Skin of body (tissue), 2 donors: Measurements from ENCODE around the gene ATP8A1. TPM values are rescaled to one million over a fixed set of nuclear protein-coding genes. Genes with fewer than 3 reads are reported as not detected.

ENCODE experiments used
- DNase-seq: peaks from one replicate; lab custom pipeline; 2025; lab: John Stamatoyannopoulos, UW
- total RNA-seq: library from RNA; depleted of rRNA; stranded (reverse); fragments of >200 nt; gene quantifications from one replicate; pipeline ENCODE4 v1.2.3, GENCODE V29; 2014

Gene ATP8A1
- total RNA-seq, 1 donor from 2014 or later = 13.2 TPM

- no peak for DNase-seq
These were observed 239.4 kb downstream of the ATP8A1 start for GRCh38 chr4:42417550-42417949.

DNA sequence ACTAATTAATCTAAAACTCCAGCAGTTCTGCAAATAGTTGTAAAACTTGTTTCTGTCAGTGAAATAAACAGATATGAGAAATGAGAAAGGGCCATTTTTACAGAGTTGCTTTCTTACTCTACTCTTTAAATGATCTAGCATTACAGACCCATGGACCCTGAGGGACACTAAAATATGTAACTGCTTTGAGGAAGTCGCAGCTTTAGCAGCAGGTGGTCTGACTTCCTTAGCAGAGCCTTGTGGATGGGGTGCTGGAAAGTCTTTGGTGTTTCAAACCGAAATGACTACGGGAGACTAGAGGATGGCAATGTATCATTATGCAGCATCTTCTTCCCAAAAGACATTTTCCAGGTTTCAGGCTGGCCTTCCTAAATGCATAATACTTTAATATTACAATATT lies 240.9 kb downstream of the ATP8A1 start:
- DNase-seq = no peak

DNA sequence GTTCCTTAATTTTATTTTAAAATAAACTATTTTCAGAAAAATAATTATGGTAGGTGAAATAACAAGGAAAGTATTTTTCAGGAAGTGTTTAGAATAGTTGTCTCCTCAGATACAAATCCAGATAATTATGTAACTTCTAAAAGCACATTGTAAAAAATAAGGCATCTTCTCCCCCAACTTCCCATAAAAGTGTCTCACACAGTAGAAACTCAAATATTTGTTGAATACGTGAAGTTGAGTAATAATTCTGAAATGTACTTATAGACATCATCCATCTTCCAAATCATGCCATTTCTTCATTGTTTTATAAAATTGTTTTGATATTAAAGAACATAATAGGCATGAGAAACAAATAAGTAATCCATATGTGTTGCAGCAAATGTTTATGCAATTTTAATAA lies 241.6 kb downstream of the ATP8A1 start:
- no peak for DNase-seq

- no peak for DNase-seq
These were observed 244.7 kb downstream of the ATP8A1 start for GRCh38 chr4:42412251-42412650.

DNA sequence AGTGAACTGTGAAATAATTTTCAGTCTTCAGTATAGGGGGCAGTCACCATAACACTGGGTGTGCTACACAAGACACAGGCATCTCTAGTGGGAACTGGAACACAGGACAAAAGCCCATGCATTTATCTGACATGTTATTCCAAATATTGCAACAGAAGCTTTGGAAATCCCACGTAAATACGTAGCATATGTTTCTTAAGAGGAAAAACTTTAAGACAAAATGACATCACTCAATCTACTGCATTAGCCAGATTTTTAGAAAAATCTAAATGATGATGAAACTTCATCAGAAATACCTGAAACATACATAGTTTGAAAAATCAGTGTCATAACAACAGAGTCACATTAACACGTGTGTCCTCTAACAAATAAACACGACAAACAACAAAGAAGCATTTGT lies 245.1 kb downstream of the ATP8A1 start:
- no peak for DNase-seq

GRCh38 chr4:42410446-42410845 lies 246.5 kb downstream of the ATP8A1 start:
- DNase-seq = no peak

- DNase-seq = no peak
These were observed 252.9 kb downstream of the ATP8A1 start for GRCh38 chr4:42404001-42404400.

DNA sequence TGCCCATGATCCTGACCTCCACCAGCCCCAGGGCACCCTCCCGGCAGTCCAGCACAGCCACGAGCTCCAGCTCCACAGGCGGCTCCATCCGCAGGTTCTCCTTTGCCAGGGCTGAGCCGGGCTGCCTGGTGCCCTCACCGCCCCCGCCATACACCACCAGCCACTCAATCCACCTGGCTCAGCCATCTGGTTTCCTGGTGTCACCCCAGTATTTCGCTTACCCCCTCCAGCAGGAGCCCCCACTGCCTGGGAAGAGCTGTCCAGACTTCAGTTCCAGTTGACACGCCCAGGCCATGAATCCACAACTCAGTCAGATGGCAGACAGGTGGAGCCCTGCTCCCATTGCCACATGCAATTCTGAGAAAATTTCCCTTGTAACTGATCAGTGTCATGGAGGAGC lies 255.7 kb downstream of the ATP8A1 start:
- DNase-seq = no peak

GRCh38 chr4:42399393-42399792 lies 257.5 kb downstream of the ATP8A1 start:
- DNase-seq = no peak

GRCh38 chr4:42398871-42399331 lies 258.0 kb downstream of the ATP8A1 start:
- no peak for DNase-seq

DNA sequence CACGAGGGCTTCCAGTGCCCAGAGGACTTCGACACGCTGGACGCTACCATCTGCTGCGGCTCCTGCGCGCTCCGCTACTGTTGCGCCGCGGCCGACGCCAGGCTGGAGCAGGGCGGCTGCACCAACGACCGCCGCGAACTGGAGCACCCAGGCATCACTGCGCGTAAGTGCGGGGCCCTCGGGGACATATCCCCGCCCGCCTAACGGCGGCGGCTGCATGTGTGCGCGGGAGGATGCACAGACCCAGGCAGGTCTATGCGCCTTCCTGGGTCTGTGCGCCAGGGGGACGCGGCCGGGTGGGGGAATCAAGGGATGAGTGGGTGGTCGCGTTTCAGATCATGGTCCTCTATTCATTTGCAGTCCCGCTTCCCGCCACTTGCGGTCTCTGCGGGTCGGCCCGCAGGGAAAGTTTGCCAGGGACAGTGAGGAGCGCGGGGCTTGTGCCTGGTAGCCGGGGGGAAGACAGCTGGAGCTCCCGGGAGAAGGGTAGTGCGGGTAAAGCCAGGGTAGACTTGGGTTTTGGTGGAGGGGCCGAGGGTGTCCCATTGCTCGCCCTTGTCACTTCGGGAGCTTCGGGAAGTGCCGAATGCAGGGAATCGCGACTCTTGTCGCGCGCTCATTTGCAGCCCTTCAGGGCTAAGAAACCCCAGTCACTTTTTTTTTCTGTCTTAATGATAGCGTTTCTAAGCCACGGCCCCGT lies 258.6 kb downstream of the ATP8A1 start:
- DNase-seq = no peak

GRCh38 chr4:42397635-42398170 lies 259.2 kb downstream of the ATP8A1 start:
- DNase-seq = no peak

DNA sequence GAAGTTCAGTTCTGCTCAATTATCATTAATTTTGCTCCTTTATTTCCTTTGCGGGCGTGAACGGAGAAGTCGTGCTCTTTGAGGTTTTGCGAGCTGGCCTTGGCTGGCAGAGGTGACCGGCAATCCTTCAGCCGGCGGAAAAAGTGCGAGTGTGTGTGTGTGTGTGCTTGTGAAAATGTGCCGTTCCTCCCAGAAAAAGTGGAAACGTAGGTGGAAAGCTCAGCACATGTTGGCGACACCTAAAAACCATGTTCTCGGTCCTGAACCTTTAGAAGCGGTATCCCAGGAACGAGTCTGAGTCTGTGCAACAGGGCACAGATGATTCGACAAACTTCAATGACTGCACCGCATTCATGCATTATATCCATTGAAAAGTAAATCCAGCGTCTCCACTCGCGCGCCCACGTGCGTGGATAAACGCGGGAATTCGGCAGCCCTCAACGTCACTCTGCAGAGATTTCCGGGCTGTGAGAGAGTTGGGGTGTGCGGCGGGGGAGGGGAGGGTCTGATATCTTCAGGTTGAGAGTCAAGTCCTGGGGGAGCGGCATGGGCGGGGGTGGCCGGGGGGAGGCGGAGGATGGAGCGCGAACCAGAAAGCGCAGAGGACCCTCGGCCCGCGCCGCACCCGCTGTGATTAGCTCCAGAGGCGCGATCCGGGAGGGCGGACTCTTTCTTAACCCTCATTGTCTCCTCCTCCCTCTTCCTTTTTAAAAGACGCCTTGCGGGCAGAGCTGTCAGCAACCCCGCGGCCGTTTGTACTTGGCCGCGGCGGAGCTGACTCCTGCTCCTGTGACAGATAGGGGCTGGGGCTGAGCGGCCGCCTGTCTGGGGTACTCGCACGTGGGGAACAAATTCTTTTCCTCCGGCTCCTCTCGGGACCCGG lies 259.9 kb downstream of the ATP8A1 start, which contains the start of gene SHISA3:
SHISA3 (plus strand) TSS at position 737 of the 883 bp plus-strand sequence. CDS start 569 bp downstream, outside the sequence.
- DNase-seq = no peak

- no peak for DNase-seq
These were observed 260.5 kb downstream of the ATP8A1 start for GRCh38 chr4:42396361-42396751.

DNA sequence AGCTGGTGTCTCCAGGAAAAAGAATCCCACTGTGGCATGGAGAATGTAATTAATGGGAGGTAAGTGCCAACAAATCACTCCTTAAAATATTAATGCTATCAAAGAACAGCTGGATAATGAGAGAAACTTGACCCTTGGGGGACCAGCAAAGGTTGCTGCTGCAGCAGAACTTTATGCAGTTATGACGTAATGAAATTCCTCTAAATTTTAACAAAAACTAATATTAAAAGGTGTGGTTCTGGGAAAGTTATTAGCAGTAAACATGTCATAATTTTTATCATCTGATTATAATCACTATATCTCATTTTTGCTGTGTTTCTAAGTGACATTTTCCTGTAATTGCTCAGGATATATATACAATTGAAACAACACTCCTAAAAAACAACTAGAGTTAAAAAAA lies 261.3 kb downstream of the ATP8A1 start:
- DNase-seq = no peak

DNA sequence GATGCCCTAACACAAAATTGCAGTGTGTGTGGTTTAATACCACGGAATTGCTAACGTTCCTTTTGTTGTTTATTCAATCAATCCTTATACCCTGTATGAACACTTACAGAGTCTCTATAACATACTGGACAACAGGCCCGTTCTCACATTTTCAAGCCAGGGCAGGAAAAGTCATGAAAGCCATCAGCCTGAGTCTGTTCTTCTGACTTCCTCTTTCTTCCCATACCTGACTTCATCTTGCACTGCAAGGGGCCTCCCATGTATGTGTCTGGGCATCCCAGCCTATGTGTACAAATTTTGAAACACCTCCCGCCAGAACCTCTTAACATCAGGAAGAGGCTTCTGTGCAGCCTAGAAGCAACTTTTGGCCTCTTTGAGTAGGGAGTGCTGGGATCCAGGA lies 264.5 kb downstream of the ATP8A1 start:
- no peak for DNase-seq

DNA sequence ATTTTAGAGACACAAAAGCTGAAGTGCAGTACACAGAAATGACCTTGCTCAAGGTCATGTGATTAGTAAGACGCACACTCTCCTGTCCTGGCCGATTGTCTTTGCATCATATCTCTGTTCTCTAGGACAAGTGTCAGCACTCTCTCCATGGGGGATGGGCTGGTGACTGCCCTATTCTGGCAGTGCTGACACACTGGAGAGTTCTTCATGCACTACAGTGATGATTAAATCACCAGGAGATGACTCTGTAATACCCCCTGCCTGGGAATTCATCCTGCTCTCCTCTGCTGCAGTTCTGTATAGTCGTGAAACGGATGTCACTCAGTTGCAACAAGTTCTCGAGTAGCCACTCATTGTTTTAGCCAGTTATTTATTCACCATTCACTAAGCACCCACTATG lies 264.9 kb downstream of the ATP8A1 start:
- DNase-seq = no peak

DNA sequence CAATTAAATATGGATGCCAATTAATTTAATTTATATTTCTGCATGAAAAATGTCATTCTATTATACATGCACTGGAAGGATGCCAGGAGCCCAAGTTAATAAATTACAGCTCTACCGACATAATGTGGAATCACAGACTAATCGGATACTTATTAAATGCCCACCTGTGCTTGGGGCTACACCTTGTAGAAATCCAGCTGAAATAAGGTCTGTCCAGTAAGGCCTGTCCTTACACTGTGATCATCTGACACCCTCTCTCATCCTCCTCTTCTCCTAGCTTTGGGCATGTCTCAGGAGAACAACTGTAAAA lies 265.6 kb downstream of the ATP8A1 start:
- no peak for DNase-seq

DNA sequence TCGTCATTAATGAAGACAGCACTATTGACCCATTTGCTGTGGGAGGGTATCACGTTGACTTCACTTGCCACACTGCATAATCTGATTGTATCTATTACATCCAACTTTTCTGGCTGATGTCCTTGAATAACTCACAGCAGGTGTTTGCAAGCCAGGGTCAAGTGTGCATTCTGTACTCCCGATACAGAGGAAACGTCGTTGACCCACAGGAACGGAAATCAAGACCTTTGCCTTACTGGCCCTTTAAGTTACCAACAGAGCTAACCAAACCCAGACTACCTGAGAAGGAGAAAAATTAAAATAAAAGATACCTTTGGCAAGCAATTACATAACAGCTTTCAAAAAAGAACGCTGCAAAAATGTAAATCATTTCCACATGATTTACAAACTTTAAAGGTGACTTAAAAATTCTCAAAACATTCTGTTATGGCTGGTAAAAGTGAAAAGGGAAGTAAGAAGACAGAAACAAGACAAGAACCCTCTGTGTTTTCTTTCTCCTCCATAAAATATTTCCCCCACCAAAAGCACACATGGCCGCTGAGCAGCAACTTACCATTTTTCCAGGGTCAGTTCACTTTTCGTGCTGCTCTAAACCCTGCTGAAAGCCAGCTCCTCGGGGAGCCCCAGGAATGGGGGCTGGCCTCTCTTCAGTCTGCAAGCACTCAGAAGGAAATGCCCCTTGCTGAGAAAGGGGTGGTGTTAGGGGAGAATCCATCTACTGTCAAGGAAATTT lies 266.1 kb downstream of the ATP8A1 start:
- no peak for DNase-seq

- DNase-seq = no peak
These were observed 271.4 kb downstream of the ATP8A1 start for GRCh38 chr4:42385516-42385915.

DNA sequence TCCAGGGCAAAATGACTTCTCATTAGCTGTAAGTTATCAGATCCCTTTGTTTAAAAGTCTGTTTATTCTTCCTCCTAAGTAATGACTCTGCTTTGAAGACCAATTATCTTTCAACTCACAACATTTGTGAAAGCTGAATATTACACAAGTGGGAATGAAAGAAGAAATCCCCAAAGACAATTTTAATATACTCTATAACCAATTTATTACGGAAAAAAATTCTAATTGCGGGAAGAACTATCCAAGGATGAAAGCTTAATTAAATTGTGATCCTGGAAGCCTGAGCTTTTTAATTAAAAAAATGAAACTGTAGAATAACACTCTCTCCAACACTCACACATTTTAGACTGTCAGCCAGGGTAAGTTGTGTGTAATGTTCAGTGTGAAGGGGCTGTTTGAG lies 275.2 kb downstream of the ATP8A1 start:
- no peak for DNase-seq

DNA sequence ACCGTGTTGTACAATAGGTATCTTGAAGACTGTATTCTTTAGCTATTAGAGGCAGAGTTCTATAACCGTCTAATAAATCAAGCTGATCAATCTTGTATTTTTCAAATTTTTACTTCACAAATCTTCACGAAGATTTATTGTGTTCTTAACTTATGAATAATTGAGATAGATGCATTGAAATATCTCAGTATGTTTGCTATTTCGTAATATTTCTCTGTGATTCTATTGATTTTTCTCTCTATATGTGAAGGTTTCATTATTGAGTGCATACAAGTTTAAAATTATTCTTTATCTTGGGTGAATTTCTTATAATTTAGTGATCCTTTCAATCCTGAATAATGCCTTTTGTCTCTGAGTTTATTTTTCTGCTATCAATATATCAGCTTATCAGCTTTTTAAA lies 279.4 kb downstream of the ATP8A1 start:
- DNase-seq = no peak
